ENCODE data around the gene IRF6.

DNA sequence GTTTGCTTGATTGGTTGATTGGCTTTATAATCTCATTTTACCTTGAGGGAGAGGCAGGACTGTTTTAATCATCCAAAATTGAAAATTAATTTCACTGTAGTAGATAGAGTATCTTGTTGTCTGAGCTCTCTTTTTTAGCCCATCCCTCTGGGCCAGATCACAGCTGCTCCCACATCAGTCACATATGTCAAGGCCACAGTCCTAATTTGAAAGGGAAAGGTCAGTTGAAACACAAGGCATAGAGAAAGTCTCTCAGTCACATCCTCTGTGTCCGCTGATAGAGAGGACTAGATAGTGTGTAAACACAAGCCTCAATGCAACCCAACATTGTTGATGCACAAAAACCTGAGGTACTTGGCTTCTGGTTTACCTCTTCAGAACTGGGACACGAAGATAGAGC lies 28.4 kb downstream of the IRF6 start:
- TF ChIP-seq, protein P1, sequence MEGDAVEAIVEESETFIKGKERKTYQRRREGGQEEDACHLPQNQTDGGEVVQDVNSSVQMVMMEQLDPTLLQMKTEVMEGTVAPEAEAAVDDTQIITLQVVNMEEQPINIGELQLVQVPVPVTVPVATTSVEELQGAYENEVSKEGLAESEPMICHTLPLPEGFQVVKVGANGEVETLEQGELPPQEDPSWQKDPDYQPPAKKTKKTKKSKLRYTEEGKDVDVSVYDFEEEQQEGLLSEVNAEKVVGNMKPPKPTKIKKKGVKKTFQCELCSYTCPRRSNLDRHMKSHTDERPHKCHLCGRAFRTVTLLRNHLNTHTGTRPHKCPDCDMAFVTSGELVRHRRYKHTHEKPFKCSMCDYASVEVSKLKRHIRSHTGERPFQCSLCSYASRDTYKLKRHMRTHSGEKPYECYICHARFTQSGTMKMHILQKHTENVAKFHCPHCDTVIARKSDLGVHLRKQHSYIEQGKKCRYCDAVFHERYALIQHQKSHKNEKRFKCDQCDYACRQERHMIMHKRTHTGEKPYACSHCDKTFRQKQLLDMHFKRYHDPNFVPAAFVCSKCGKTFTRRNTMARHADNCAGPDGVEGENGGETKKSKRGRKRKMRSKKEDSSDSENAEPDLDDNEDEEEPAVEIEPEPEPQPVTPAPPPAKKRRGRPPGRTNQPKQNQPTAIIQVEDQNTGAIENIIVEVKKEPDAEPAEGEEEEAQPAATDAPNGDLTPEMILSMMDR (IDR thresholded peaks at IDR 0.05), result no peak
- TF ChIP-seq POLR2A (IDR thresholded peaks at IDR 0.05), result no peak
